B cell (primary cell): ENCODE results near the gene LIPT1. TPM values are rescaled to one million over a fixed set of nuclear protein-coding genes. Genes with fewer than 3 reads are reported as not detected.

Experiments used
- ATAC-seq: fragments of 200-7000 bp; cut with Tn5 transposase; one replicate; pipeline ENCODE4 v1.10.0; 2021; ENCODE audit warnings: low read depth, mild to moderate bottlenecking, moderate number of reproducible peaks, moderate library complexity
- CTCF ChIA-PET: fragments of 350-600 bp; sonication (Branson Sonifier 250); formaldehyde crosslinking; loops from one replicate; lab custom pipeline; 2021; ENCODE audit warnings: antibody characterized with exemption, inconsistent platforms; lab: Charles Lee
- POLR2A ChIA-PET: fragments of 350-600 bp; sonication (Branson Sonifier 250); formaldehyde crosslinking; loops from one replicate; lab custom pipeline; 2021; ENCODE audit warnings: antibody characterized with exemption; lab: Charles Lee
- DNase-seq: peaks from one replicate; pipeline ENCODE4 v3.0.0; 2013
- H2AFZ ChIP-seq: 2 replicates; pipeline ENCODE4 v1.6.1; 2012; ENCODE audit warnings: mild to moderate bottlenecking, low read depth, low read length; ENCODE audit not compliant: insufficient read depth, poor library complexity, severe bottlenecking
- H3K27ac ChIP-seq, 2 donors: 1 replicate in 1 of 2; 2 replicates in 1 of 2; pipeline ENCODE4 v1.5.1; 2012 to 2013; ENCODE audit warnings: low read length in 2 of 2, mild to moderate bottlenecking in 2 of 2, moderate library complexity in 1 of 2
- H3K27me3 ChIP-seq, 4 experiments: fragments of 200-600 bp in 1 of 4; sonication (generic) in 1 of 4; replicated peaks in 1 of 4; 1 replicate in 2 of 4; 2 replicates in 2 of 4; pipeline versions ENCODE4 v1.6.1 to v1.7.0; 2013 to 2016; ENCODE audit warnings: low read length in 3 of 4, mild to moderate bottlenecking in 2 of 4, mixed read lengths in 1 of 4, moderate library complexity in 1 of 4; ENCODE audit not compliant: insufficient read depth in 4 of 4, control insufficient read depth in 3 of 4; ENCODE audit errors: control extremely low read depth in 1 of 4
- H3K36me3 ChIP-seq, 2 experiments: replicated peaks in 1 of 2; 1 replicate in 1 of 2; 2 replicates in 1 of 2; pipeline versions ENCODE4 v1.6.1 to v1.7.1; 2013; ENCODE audit warnings: low read length in 1 of 2; ENCODE audit not compliant: insufficient read depth in 2 of 2, control insufficient read depth in 1 of 2; ENCODE audit errors: control extremely low read depth in 1 of 2, extremely low read depth in 1 of 2
- H3K4me1 ChIP-seq, 2 donors: fragments of 200-600 bp in 1 of 2; sonication (generic) in 1 of 2; 1 replicate in 1 of 2; 2 replicates in 1 of 2; pipeline versions ENCODE4 v1.5.1 to v1.6.1; 2013 to 2017; ENCODE audit warnings: low read length in 2 of 2; ENCODE audit not compliant: control insufficient read depth in 2 of 2, insufficient read depth in 2 of 2
- H3K4me2 ChIP-seq: replicated peaks from 2 replicates; pipeline ENCODE3; 2012; ENCODE audit warnings: mild to moderate bottlenecking, low read depth, low read length; ENCODE audit not compliant: poor library complexity, severe bottlenecking
- H3K4me3 ChIP-seq, 5 experiments: fragments of 200-600 bp in 1 of 5; sonication (generic) in 1 of 5; 1 replicate in 3 of 5; 2 replicates in 2 of 5; pipeline versions ENCODE4 v1.5.1 to v1.7.0; 2011 to 2016; ENCODE audit warnings: low read length in 4 of 5, mild to moderate bottlenecking in 4 of 5, low read depth in 2 of 5, control low read depth in 1 of 5, moderate library complexity in 1 of 5; ENCODE audit not compliant: insufficient read depth in 1 of 5; ENCODE audit errors: control extremely low read depth in 1 of 5, extremely low read depth in 1 of 5
- H3K79me2 ChIP-seq: fragments of 200-600 bp; sonication (generic); one replicate; pipeline ENCODE4 v1.6.0; 2016; ENCODE audit warnings: low read length; ENCODE audit not compliant: control insufficient read depth, insufficient read depth
- H3K9ac ChIP-seq: fragments of 200-600 bp; sonication (generic); 2 replicates; pipeline ENCODE4 v1.6.1; 2017; ENCODE audit warnings: mild to moderate bottlenecking, low read length, moderate library complexity
- H3K9me3 ChIP-seq, 3 donors: one replicate each; pipeline versions ENCODE4 v1.6.1 to v1.7.1; 2013; ENCODE audit warnings: low read length in 2 of 3; ENCODE audit not compliant: control insufficient read depth in 2 of 3, insufficient read depth in 1 of 3; ENCODE audit errors: control extremely low read depth in 1 of 3
- H4K20me1 ChIP-seq: 2 replicates; pipeline ENCODE4 v1.6.0; 2012; ENCODE audit warnings: mild to moderate bottlenecking, low read length; ENCODE audit not compliant: insufficient read depth, control insufficient read depth, poor library complexity, severe bottlenecking
- H3K27ac Mint-ChIP-seq: one replicate; pipeline ENCODE4 v1.8.0; 2021; ENCODE audit warnings: mixed read lengths
- H3K27me3 Mint-ChIP-seq: one replicate; pipeline ENCODE4 v1.8.0; 2021; ENCODE audit warnings: mixed read lengths
- H3K4me1 Mint-ChIP-seq: one replicate; pipeline ENCODE4 v1.8.0; 2021; ENCODE audit warnings: mixed read lengths
- H3K4me3 Mint-ChIP-seq: one replicate; pipeline ENCODE4 v1.8.0; 2021; ENCODE audit warnings: mixed read lengths
- H3K9me3 Mint-ChIP-seq: one replicate; pipeline ENCODE4 v1.8.0; 2022; ENCODE audit warnings: mixed read lengths; ENCODE audit not compliant: insufficient read depth
- EZH2 ChIP-seq: IDR thresholded peaks from 2 replicates; pipeline ENCODE4 v1.6.1; 2012; ENCODE audit warnings: borderline replicate concordance, low read depth, mild to moderate bottlenecking, moderate library complexity, low read length; ENCODE audit not compliant: insufficient read depth, poor library complexity, severe bottlenecking
- WGBS: methylation state at CpG from one replicate; pipeline ENCODE4 v1.1.5; 2013; ENCODE audit warnings: missing lambda C conversion rate; ENCODE audit not compliant: insufficient coverage; 5-methylcytosine and 5-hydroxymethylcytosine counted together
- intact Hi-C: fragments of 100-400 bp; cut with micrococcal nuclease; formaldehyde crosslinking; loops from one replicate; pipeline ENCODE4 v1.10.0; 2022
- polyA plus RNA-seq: library from polyadenylated mRNA; depleted of rRNA; stranded (reverse); fragments of >200 nt; gene quantifications from 2 replicates; pipeline ENCODE4 v1.2.3, GENCODE V29; 2012
- total RNA-seq, 2 donors: library from RNA; stranded (reverse); fragments of 120-200 nt in 1 of 2; gene quantifications; 1 replicate in 1 of 2; 2 replicates in 1 of 2; pipeline versions ENCODE4 v1.2.3 to v1.2.4, GENCODE V29; 2013 to 2022
- TF ChIP-seq, protein P1 (sequence below): fragments of 200-600 bp; IDR thresholded peaks from one replicate; pipeline ENCODE4 v1.8.0; 2022; ENCODE audit warnings: antibody characterized with exemption, mild to moderate bottlenecking

LIPT1 gene
- total and polyA plus RNA-seq, 2 donors (not counting 1 experiment from before 2014, with no cell fraction given): 12.2 to 24.3 TPM

DNA sequence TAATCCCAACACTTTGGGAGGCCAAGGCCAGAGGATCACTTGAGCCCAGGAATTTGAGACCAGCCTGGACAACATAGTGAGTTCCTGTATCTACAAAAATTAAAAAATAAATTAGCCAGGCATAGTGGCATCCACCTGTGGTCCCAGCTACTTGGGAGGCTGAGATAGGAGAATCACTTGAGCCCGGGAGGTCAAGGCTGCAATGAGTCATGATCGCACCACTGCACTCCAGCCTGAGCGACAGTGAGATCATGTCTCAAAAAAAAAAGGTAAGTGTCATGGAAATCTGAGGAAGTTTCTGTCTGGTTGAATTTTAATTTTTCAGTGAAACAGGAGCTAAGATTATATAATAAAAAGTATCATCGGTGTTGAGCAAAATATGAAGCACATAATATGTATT, 15.8 kb upstream of the LIPT1 start:
- TF ChIP-seq, protein P1, sequence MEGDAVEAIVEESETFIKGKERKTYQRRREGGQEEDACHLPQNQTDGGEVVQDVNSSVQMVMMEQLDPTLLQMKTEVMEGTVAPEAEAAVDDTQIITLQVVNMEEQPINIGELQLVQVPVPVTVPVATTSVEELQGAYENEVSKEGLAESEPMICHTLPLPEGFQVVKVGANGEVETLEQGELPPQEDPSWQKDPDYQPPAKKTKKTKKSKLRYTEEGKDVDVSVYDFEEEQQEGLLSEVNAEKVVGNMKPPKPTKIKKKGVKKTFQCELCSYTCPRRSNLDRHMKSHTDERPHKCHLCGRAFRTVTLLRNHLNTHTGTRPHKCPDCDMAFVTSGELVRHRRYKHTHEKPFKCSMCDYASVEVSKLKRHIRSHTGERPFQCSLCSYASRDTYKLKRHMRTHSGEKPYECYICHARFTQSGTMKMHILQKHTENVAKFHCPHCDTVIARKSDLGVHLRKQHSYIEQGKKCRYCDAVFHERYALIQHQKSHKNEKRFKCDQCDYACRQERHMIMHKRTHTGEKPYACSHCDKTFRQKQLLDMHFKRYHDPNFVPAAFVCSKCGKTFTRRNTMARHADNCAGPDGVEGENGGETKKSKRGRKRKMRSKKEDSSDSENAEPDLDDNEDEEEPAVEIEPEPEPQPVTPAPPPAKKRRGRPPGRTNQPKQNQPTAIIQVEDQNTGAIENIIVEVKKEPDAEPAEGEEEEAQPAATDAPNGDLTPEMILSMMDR: no peak
- no peak for TF ChIP-seq EZH2
- ChIA-PET CTCF (no interaction called here), POLR2A (no interaction called here)
- DNase-seq (no peak), ATAC-seq (no peak)
- Mint-ChIP-seq H3K9me3 (peaks cover 2% of the 10 kb centered on the region), H3K4me3 (no peak overlapping the region), H3K27ac (no peak overlapping the region), H3K4me1 (peaks cover 25% of the 10 kb centered on the region), H3K27me3 (no peaks in the 10 kb centered on the region)
- no peaks in the 10 kb centered on the region for H3K27me3 ChIP-seq
- no peaks in the 10 kb centered on the region for H3K36me3 ChIP-seq
- peaks cover 12 to 13% of the 10 kb centered on the region in 2 donors for H3K4me1 ChIP-seq
- H3K4me3 ChIP-seq: no peak overlapping the region
- peaks cover 0 to 6% (median 1%) of the 10 kb centered on the region in 3 donors for H3K9me3 ChIP-seq
- no peaks in the 10 kb centered on the region for H4K20me1 ChIP-seq
- H3K4me2 ChIP-seq: no peak overlapping the region
- H3K9ac ChIP-seq: no peak overlapping the region
- 100% methylated on average over 1 of the region's 4 CpGs for WGBS
- H3K79me2 ChIP-seq: peaks cover 18% of the 10 kb centered on the region
- intact Hi-C loops: no loop called here
- no peak overlapping the region for H2AFZ ChIP-seq
- no peak overlapping the region for H3K27ac ChIP-seq

DNA sequence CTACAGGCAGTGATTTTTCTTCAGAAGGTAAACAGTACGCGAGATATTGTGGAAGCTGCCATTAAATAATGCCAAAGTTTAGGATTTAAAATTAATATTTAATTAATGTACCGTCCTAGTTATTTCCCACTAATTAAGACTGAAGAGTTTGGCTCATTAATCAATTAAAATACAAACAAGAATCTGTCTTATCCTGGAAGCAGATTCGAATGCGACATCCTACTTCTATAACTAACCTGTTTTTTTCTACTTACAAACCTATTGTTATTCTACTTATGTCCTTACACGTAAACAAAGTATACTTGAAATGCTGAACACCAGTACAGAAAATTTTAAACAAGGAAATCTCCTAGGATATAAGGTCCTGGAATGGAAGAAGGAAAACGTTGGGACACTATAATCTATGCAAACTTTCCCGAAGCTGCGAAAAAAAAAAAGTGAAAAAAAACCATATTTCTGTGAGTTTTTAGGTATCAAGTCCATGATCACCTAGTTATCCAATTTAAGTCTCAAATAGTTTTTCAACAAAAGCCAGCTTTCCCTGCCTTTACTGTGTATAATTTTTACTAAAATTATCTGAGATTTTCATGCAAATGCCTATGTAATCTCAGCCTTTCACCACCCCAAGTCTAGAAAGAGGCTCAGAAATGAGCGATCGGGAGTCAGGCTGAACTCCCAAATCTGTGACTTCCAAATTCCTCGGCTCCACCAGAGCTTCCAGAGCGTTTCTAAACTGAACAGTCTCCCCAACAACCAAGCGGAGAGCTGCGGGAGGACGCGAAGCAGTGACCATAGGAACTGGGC, 14.5 kb upstream of the LIPT1 start:
- Mint-ChIP-seq H3K27me3 (no peaks in the 10 kb centered on the region), H3K27ac (peak overlapping the region; percentile 97), H3K4me3 (peak overlapping the region; percentile 97), H3K4me1 (peaks cover 25% of the 10 kb centered on the region), H3K9me3 (no peaks in the 10 kb centered on the region)
- no peak for TF ChIP-seq EZH2
- TF ChIP-seq, protein P1: no peak
- peak overlapping the region; percentile 95 for H2AFZ ChIP-seq
- ChIA-PET CTCF (interaction anchor here (0.6 to 2.6 kb wide), 5 partner anchors 16 to 199 kb away, joined by 3 to 24 read pairs (median 6); partner anchors contain the start of genes EIF5B, LIPT1, MITD1 and MRPL30), POLR2A (interaction anchor here (0.6 to 2.7 kb wide), 4 partner anchors 16 to 675 kb away, joined by 3 to 31 read pairs (median 4); partner anchors contain the start of genes LIPT1, MITD1, MRPL30 and TSGA10)
- intact Hi-C loops: loop anchor here (2.0 kb wide), 1 partner anchor 409 kb away; the partner anchor contains the start of gene MGAT4A
- 3% methylated on average over 8 of the region's 17 CpGs for WGBS
- H4K20me1 ChIP-seq: no peaks in the 10 kb centered on the region
- no peaks in the 10 kb centered on the region for H3K27me3 ChIP-seq
- DNase-seq (no peak), ATAC-seq (no peak)
- H3K4me1 ChIP-seq: peaks cover 12 to 13% of the 10 kb centered on the region in 2 donors
- peaks cover 0 to 1% (median 0%) of the 10 kb centered on the region in 3 donors for H3K9me3 ChIP-seq
- peak overlapping the region; percentile 93 for H3K27ac ChIP-seq
- H3K4me2 ChIP-seq: peak overlapping the region; percentile 91
- H3K36me3 ChIP-seq: no peaks in the 10 kb centered on the region
- H3K79me2 ChIP-seq: peaks cover 18% of the 10 kb centered on the region
- H3K4me3 ChIP-seq: peak overlapping the region; percentile 74 to 90 (median 87)
- peak overlapping the region; percentile 80 for H3K9ac ChIP-seq
